Neural cell (in vitro differentiated cells): ENCODE data around the gene ACSL6. TPM values are rescaled to one million over a fixed set of nuclear protein-coding genes. Genes with fewer than 3 reads are reported as not detected.

Experiments used
- H2AFZ ChIP-seq: fragments of 200-600, 300-800 bp; sonication (generic), shearing (Covaris generic); 2 replicates; pipeline ENCODE4 v1.6.0; 2014; ENCODE audit warnings: low read depth, mild to moderate bottlenecking, antibody characterized with exemption, low read length, moderate library complexity
- H3F3A ChIP-seq: fragments of 200-600 bp; shearing (Covaris generic); 2 replicates; pipeline ENCODE4 v1.6.1; 2016; ENCODE audit warnings: mild to moderate bottlenecking, moderate library complexity, mixed read lengths, antibody characterized with exemption, low read length; ENCODE audit not compliant: insufficient read depth, poor library complexity, severe bottlenecking
- H3K27ac ChIP-seq: fragments of 200-600, 300-800 bp; sonication (generic), shearing (Covaris generic); 2 replicates; pipeline ENCODE4 v1.5.1; 2014; ENCODE audit warnings: mild to moderate bottlenecking, low read length, moderate library complexity
- H3K27me3 ChIP-seq: fragments of 300-800, 200-600 bp; sonication (generic), shearing (Covaris generic); 2 replicates; pipeline ENCODE4 v1.6.0; 2014; ENCODE audit warnings: mild to moderate bottlenecking, low read depth, low read length, moderate library complexity; ENCODE audit not compliant: insufficient read depth
- H3K36me3 ChIP-seq: fragments of 300-800, 200-600 bp; sonication (generic), shearing (Covaris generic); 2 replicates; pipeline ENCODE4 v1.5.1; 2014; ENCODE audit warnings: mild to moderate bottlenecking, antibody characterized with exemption, low read length, moderate library complexity; ENCODE audit not compliant: insufficient read depth
- H3K4me2 ChIP-seq: fragments of 300-800, 200-600 bp; sonication (generic), shearing (Covaris generic); 2 replicates; pipeline ENCODE4 v1.6.0; 2014; ENCODE audit warnings: mild to moderate bottlenecking, low read length
- H3K4me3 ChIP-seq: fragments of 300-800, 200-600 bp; sonication (generic), shearing (Covaris generic); 2 replicates; pipeline ENCODE4 v1.5.1; 2014; ENCODE audit warnings: mild to moderate bottlenecking, low read length, moderate library complexity
- H3K79me2 ChIP-seq: fragments of 200-600 bp; shearing (Covaris generic); replicated peaks from 2 replicates; pipeline ENCODE4 v1.6.0; 2014; ENCODE audit warnings: mild to moderate bottlenecking, low read length, moderate library complexity; ENCODE audit not compliant: insufficient read depth
- H3K9ac ChIP-seq: fragments of 300-800, 200-600 bp; sonication (generic), shearing (Covaris generic); 2 replicates; pipeline ENCODE4 v1.6.1; 2016; ENCODE audit warnings: mild to moderate bottlenecking, low read length, mixed read lengths
- H3K9me2 ChIP-seq: fragments of 200-600 bp; shearing (Covaris generic); 2 replicates; pipeline ENCODE4 v1.6.1; 2016; ENCODE audit warnings: mild to moderate bottlenecking, low read length, mixed read lengths; ENCODE audit not compliant: insufficient read depth
- H3K9me3 ChIP-seq: fragments of 200-600, 300-800 bp; sonication (generic), shearing (Covaris generic); 2 replicates; pipeline ENCODE4 v1.6.1; 2016; ENCODE audit warnings: mild to moderate bottlenecking, mixed run types, low read length, moderate library complexity, mixed read lengths
- H4K20me1 ChIP-seq: fragments of 200-600 bp; shearing (Covaris generic); 2 replicates; pipeline ENCODE4 v1.6.1; 2016; ENCODE audit warnings: mild to moderate bottlenecking, mixed run types; ENCODE audit not compliant: insufficient read depth
- CTCF ChIP-seq: fragments of 450-650 bp; IDR thresholded peaks from 2 replicates; pipeline ENCODE4 v1.5.1; 2014; ENCODE audit warnings: antibody characterized with exemption, mild to moderate bottlenecking, moderate library complexity; ENCODE audit not compliant: poor library complexity, severe bottlenecking
- EP300 ChIP-seq: fragments of 450-650 bp; conservative IDR thresholded peaks from 2 replicates; pipeline ENCODE4 v1.6.1; 2014; ENCODE audit warnings: antibody characterized with exemption, mild to moderate bottlenecking, moderate library complexity; ENCODE audit not compliant: poor library complexity, severe bottlenecking
- EZH2 ChIP-seq: fragments of 200-600, 300-800 bp; shearing (Covaris generic), sonication (generic); IDR thresholded peaks from 2 replicates; pipeline ENCODE4 v1.6.1; 2014; ENCODE audit warnings: antibody characterized with exemption, low read length, borderline replicate concordance, mild to moderate bottlenecking; ENCODE audit not compliant: insufficient read depth, poor library complexity, severe bottlenecking
- MXI1 ChIP-seq: fragments of 450-650 bp; conservative IDR thresholded peaks from 2 replicates; pipeline ENCODE4 v1.6.1; 2014; ENCODE audit warnings: antibody characterized with exemption, mild to moderate bottlenecking; ENCODE audit not compliant: poor library complexity, severe bottlenecking
- POLR2AphosphoS5 ChIP-seq: IDR thresholded peaks from 2 replicates; pipeline ENCODE4 v1.6.1; 2012
- RAD21 ChIP-seq: fragments of 450-650 bp; conservative IDR thresholded peaks from 2 replicates; pipeline ENCODE4 v1.6.1; 2014; ENCODE audit warnings: antibody characterized with exemption, mild to moderate bottlenecking, moderate library complexity
- REST ChIP-seq: IDR thresholded peaks from 2 replicates; pipeline ENCODE4 v1.6.1; 2012; ENCODE audit warnings: borderline replicate concordance
- SMC3 ChIP-seq: fragments of 450-650 bp; conservative IDR thresholded peaks from 2 replicates; pipeline ENCODE4 v1.6.1; 2014; ENCODE audit warnings: antibody characterized with exemption, mild to moderate bottlenecking, moderate library complexity; ENCODE audit not compliant: poor library complexity
- TAF1 ChIP-seq: IDR thresholded peaks from 2 replicates; pipeline ENCODE4 v1.6.1; 2012; ENCODE audit warnings: low read depth
- polyA plus RNA-seq: library from polyadenylated mRNA; depleted of rRNA; stranded (reverse); fragments of >200 nt; gene quantifications from 2 replicates; pipeline ENCODE4 v1.2.3, GENCODE V29; 2014

Gene ACSL6
- polyA plus RNA-seq, 1 donor from 2014 or later = 30.5 TPM

GRCh38 chr5:131974622-131974955 is 36.9 kb downstream of the ACSL6 start:
- no peak overlapping the region for H3K27ac ChIP-seq
- no peaks in the 10 kb centered on the region for H3K79me2 ChIP-seq
- H3K9me3 ChIP-seq = no peaks in the 10 kb centered on the region
- no peaks in the 10 kb centered on the region for H3K9me2 ChIP-seq
- no peak for TF ChIP-seq MXI1
- no peak for TF ChIP-seq RAD21
- TF ChIP-seq SMC3 = no peak
- TF ChIP-seq REST = no peak
- no peak for TF ChIP-seq TAF1
- TF ChIP-seq EZH2 = no peak
- no peak for TF ChIP-seq POLR2AphosphoS5
- TF ChIP-seq EP300 = no peak
- no peak for TF ChIP-seq CTCF
- H3K36me3 ChIP-seq = no peaks in the 10 kb centered on the region
- H2AFZ ChIP-seq = no peak overlapping the region
- no peaks in the 10 kb centered on the region for H3K27me3 ChIP-seq
- no peak overlapping the region for H3K4me3 ChIP-seq
- H3K4me2 ChIP-seq = no peak overlapping the region
- no peaks in the 10 kb centered on the region for H3F3A ChIP-seq
- H4K20me1 ChIP-seq = no peaks in the 10 kb centered on the region
- no peak overlapping the region for H3K9ac ChIP-seq

- H3K4me2 ChIP-seq = no peak overlapping the region
- H2AFZ ChIP-seq = no peak overlapping the region
- no peaks in the 10 kb centered on the region for H3K36me3 ChIP-seq
- no peak overlapping the region for H3K27ac ChIP-seq
- H3K27me3 ChIP-seq = no peaks in the 10 kb centered on the region
- no peaks in the 10 kb centered on the region for H3F3A ChIP-seq
- no peak for TF ChIP-seq REST
- no peak for TF ChIP-seq SMC3
- no peak for TF ChIP-seq EP300
- TF ChIP-seq EZH2 = no peak
- TF ChIP-seq RAD21 = no peak
- no peak for TF ChIP-seq TAF1
- H3K9me2 ChIP-seq = no peaks in the 10 kb centered on the region
- H3K9ac ChIP-seq = no peak overlapping the region
- no peaks in the 10 kb centered on the region for H3K9me3 ChIP-seq
- H3K79me2 ChIP-seq = no peaks in the 10 kb centered on the region
- H4K20me1 ChIP-seq = no peaks in the 10 kb centered on the region
- no peak overlapping the region for H3K4me3 ChIP-seq
Observed at GRCh38 chr5:131974016-131974415, 37.4 kb downstream of the ACSL6 start.
